ENCODE measurements around the gene PPP1R11.

- TF ChIP-seq CTCF (optimal IDR thresholded peaks at IDR 0.05 in 1 of 3, IDR thresholded peaks at IDR 0.05 in 1 of 3, conservative IDR thresholded peaks at IDR 0.05 in 1 of 3; ENCODE audit: extremely low read depth in 1 of 3, insufficient read depth in 2 of 3, low read length in 3 of 3) (no peak), EZH2 (IDR thresholded peaks at IDR 0.05; ENCODE audit: low read length) (no peak)
Measured at GRCh38 chr6:30060606-30061091, 6.3 kb upstream of the PPP1R11 start.
